ENCODE results near the gene DMD. TPM values are rescaled to one million over a fixed set of nuclear protein-coding genes. Genes with fewer than 3 reads are reported as not detected.

Gene DMD
- total RNA-seq, 1 experiment from 2014 or later, result 2.2 TPM

DNA sequence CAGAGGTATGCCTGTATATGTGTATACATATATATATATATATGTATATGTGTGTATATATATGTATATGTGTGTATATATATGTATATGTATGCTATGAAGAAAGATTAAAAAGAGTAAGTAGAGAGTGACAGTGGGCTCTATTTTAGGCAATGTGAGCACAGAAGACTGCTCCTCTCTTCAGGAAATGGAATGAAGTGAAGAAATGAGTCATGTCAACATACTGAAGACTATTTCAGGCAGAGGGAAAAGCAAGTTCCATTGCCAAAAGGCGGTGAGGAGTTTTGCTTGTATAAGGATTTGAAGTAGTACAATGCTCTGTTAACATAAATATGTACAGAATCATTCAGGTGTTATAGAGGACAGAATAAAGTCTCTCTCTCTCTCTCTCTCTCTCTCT is 1366.3 kb downstream of the DMD start:
- no peak for DNase-seq (ENCODE audit: low read depth, low spot score)
- no TSS peak for BruUV-seq (replicated peaks)
- no peaks in the 10 kb centered on the region for H3K9me3 ChIP-seq (ENCODE audit: control insufficient read depth, insufficient read depth, low read depth, low read length)
- intact Hi-C loops (cut with micrococcal nuclease; ENCODE audit: unreplicated experiment), result no loop called here
- H3K36me3 ChIP-seq (ENCODE audit: control insufficient read depth, insufficient read depth, low read length), result no peaks in the 10 kb centered on the region
- no peak overlapping the region for H3K27ac ChIP-seq (ENCODE audit: low read length)
- no peaks in the 10 kb centered on the region for H3K4me1 ChIP-seq (ENCODE audit: control insufficient read depth, insufficient read depth, low read length)
- ChIA-PET POLR2A (no interaction called here), CTCF (no interaction called here)
- in situ Hi-C loops (cut with HindIII; ENCODE audit: low pct_unique_long_range_greater_than_20kb, low sequenced_read_pairs), result no loop called here
- TF ChIP-seq, protein P1, sequence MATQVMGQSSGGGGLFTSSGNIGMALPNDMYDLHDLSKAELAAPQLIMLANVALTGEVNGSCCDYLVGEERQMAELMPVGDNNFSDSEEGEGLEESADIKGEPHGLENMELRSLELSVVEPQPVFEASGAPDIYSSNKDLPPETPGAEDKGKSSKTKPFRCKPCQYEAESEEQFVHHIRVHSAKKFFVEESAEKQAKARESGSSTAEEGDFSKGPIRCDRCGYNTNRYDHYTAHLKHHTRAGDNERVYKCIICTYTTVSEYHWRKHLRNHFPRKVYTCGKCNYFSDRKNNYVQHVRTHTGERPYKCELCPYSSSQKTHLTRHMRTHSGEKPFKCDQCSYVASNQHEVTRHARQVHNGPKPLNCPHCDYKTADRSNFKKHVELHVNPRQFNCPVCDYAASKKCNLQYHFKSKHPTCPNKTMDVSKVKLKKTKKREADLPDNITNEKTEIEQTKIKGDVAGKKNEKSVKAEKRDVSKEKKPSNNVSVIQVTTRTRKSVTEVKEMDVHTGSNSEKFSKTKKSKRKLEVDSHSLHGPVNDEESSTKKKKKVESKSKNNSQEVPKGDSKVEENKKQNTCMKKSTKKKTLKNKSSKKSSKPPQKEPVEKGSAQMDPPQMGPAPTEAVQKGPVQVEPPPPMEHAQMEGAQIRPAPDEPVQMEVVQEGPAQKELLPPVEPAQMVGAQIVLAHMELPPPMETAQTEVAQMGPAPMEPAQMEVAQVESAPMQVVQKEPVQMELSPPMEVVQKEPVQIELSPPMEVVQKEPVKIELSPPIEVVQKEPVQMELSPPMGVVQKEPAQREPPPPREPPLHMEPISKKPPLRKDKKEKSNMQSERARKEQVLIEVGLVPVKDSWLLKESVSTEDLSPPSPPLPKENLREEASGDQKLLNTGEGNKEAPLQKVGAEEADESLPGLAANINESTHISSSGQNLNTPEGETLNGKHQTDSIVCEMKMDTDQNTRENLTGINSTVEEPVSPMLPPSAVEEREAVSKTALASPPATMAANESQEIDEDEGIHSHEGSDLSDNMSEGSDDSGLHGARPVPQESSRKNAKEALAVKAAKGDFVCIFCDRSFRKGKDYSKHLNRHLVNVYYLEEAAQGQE (IDR thresholded peaks at IDR 0.05; ENCODE audit: insufficient read depth in 1 of 2, low read depth in 2 of 2, low read length in 1 of 2), result no peak
- TF ChIP-seq POLR2AphosphoS5 (IDR thresholded peaks at IDR 0.05; ENCODE audit: low read depth, low read length) (no peak), TCF7L2 (IDR thresholded peaks at IDR 0.05; ENCODE audit: low read depth, low read length) (no peak), SIN3A (IDR thresholded peaks at IDR 0.05; ENCODE audit: borderline replicate concordance, insufficient read depth, low read depth, low read length) (no peak), CTCF (IDR thresholded peaks at IDR 0.05) (no peak)
- no peak overlapping the region for H3K4me3 ChIP-seq (ENCODE audit: low read depth in 2 of 2, low read length in 2 of 2)
- no peak for ATAC-seq
- H3K27me3 ChIP-seq (ENCODE audit: control insufficient read depth, insufficient read depth, low read length), result no peaks in the 10 kb centered on the region

DNA sequence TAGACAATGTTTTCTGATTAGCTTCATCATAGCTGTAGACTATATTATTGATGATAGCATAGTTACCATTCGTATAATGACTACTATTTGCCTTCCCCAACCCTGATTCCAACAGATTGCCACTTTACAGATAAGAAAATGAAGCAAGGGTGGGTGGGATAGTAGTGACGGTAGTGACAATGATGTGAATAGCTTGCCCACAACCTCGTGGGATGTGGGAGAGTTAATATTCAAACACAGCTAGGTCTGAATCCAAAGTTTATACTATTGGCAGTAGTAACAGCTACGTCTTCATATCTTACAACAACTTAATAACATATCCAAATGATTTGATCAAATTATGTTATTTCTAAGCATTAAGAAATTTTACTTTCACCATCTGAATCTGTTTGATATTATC is 1372.7 kb downstream of the DMD start:
- in situ Hi-C loops (cut with HindIII; ENCODE audit: low pct_unique_long_range_greater_than_20kb, low sequenced_read_pairs), result no loop called here

More for the DNA sequence above, 1372.7 kb downstream of the DMD start:
- H3K36me3 ChIP-seq (ENCODE audit: control insufficient read depth, insufficient read depth, low read length), result no peaks in the 10 kb centered on the region
- no peak overlapping the region for H3K4me3 ChIP-seq (ENCODE audit: low read depth in 2 of 2, low read length in 2 of 2)
- intact Hi-C loops (cut with micrococcal nuclease; ENCODE audit: unreplicated experiment), result no loop called here
- TF ChIP-seq, protein P1 (IDR thresholded peaks at IDR 0.05; ENCODE audit: insufficient read depth in 1 of 2, low read depth in 2 of 2, low read length in 1 of 2), result no peak
- no peak for TF ChIP-seq CTCF (IDR thresholded peaks at IDR 0.05)
- ChIA-PET CTCF (no interaction called here), POLR2A (no interaction called here)
- H3K27ac ChIP-seq (ENCODE audit: low read length), result no peak overlapping the region
- no peaks in the 10 kb centered on the region for H3K27me3 ChIP-seq (ENCODE audit: control insufficient read depth, insufficient read depth, low read length)
- BruUV-seq (replicated peaks), result no TSS peak
- H3K9me3 ChIP-seq (ENCODE audit: control insufficient read depth, insufficient read depth, low read depth, low read length), result no peaks in the 10 kb centered on the region
- ATAC-seq, result no peak
- no peaks in the 10 kb centered on the region for H3K4me1 ChIP-seq (ENCODE audit: control insufficient read depth, insufficient read depth, low read length)
- no peak for DNase-seq (ENCODE audit: low read depth, low spot score)

All from Panc1 (cell line).